PFSK-1 (cell line): Measurements from ENCODE around the gene MROH2B.

ENCODE experiments used
- POLR2AphosphoS5 ChIP-seq: IDR thresholded peaks from 2 replicates; pipeline ENCODE4 v1.6.1; 2012; ENCODE audit warnings: low read depth, mild to moderate bottlenecking, control low read depth, low read length, moderate library complexity
- SIN3A ChIP-seq: IDR thresholded peaks from 2 replicates; pipeline ENCODE4 v1.6.1; 2012; ENCODE audit warnings: mild to moderate bottlenecking, low read length, moderate library complexity, borderline replicate concordance; ENCODE audit not compliant: insufficient read depth

GRCh38 chr5:40991168-40991980 lies 79.8 kb downstream of the MROH2B start:
- no peak for TF ChIP-seq SIN3A
- TF ChIP-seq POLR2AphosphoS5 = no peak
